GM21367 (cell line): ENCODE data around the gene TCEA3.

Source experiments
- ATAC-seq: cut with Tn5 transposase; IDR thresholded peaks from one replicate; pipeline ENCODE4 v1.9.1; 2021; ENCODE audit not compliant: unreplicated experiment

The TCEA3 gene

GRCh38 chr1:23448846-23449245 is 24.3 kb upstream of the TCEA3 start:
- no peak for ATAC-seq

GRCh38 chr1:23446661-23447310 is 22.2 kb upstream of the TCEA3 start:
- ATAC-seq = no peak

GRCh38 chr1:23444596-23445390 is 20.2 kb upstream of the TCEA3 start:
- ATAC-seq = no peak

GRCh38 chr1:23444104-23444533 is 19.6 kb upstream of the TCEA3 start:
- ATAC-seq = no peak

- ATAC-seq = no peak
These were observed 18.2 kb upstream of the TCEA3 start for GRCh38 chr1:23442751-23443150.

- no peak for ATAC-seq
These were observed 17.0 kb upstream of the TCEA3 start for GRCh38 chr1:23441446-23442148.

- ATAC-seq = no peak
These were observed 14.0 kb upstream of the TCEA3 start for GRCh38 chr1:23438545-23438944.

- ATAC-seq = no peak
These were observed 12.8 kb upstream of the TCEA3 start for GRCh38 chr1:23437355-23437664.

GRCh38 chr1:23436520-23437354 is 12.2 kb upstream of the TCEA3 start:
- ATAC-seq = no peak

GRCh38 chr1:23434260-23434775 is 9.8 kb upstream of the TCEA3 start:
- no peak for ATAC-seq

- ATAC-seq = no peak
These were observed 8.6 kb upstream of the TCEA3 start for GRCh38 chr1:23433122-23433521.

GRCh38 chr1:23431431-23431830 is 6.9 kb upstream of the TCEA3 start:
- ATAC-seq = no peak

GRCh38 chr1:23430803-23431202 is 6.3 kb upstream of the TCEA3 start:
- no peak for ATAC-seq

- no peak for ATAC-seq
These were observed 3.8 kb upstream of the TCEA3 start for GRCh38 chr1:23428136-23428905.

- no peak for ATAC-seq
These were observed 3.0 kb upstream of the TCEA3 start for GRCh38 chr1:23427550-23427949.

GRCh38 chr1:23426828-23427227 is 2.3 kb upstream of the TCEA3 start:
- no peak for ATAC-seq

- no peak for ATAC-seq
These were observed 596 bp upstream of the TCEA3 start for GRCh38 chr1:23425193-23425494.

GRCh38 chr1:23423415-23424292 is 894 bp downstream of the TCEA3 start:
- no peak for ATAC-seq

GRCh38 chr1:23422941-23423340 is 1.6 kb downstream of the TCEA3 start:
- no peak for ATAC-seq
